GM19372 (cell line): ENCODE results near the gene LAMA2.

Source experiments
- ATAC-seq: cut with Tn5 transposase; IDR thresholded peaks from one replicate; pipeline ENCODE4 v1.9.1; 2021; ENCODE audit warnings: mild to moderate bottlenecking, low read depth, moderate library complexity; ENCODE audit not compliant: unreplicated experiment

Gene LAMA2

GRCh38 chr6:129543981-129544380 lies 661.0 kb downstream of the LAMA2 start:
- no peak for ATAC-seq

- no peak for ATAC-seq
Observed at GRCh38 chr6:129544892-129545612, 662.1 kb downstream of the LAMA2 start.

- ATAC-seq: no peak
Observed at GRCh38 chr6:129546702-129547101, 663.8 kb downstream of the LAMA2 start.

GRCh38 chr6:129551486-129551885 lies 668.5 kb downstream of the LAMA2 start:
- ATAC-seq: no peak

- ATAC-seq: no peak
Observed at GRCh38 chr6:129552413-129552812, 669.5 kb downstream of the LAMA2 start.

- ATAC-seq: no peak
Observed at GRCh38 chr6:129555206-129555832, 672.4 kb downstream of the LAMA2 start.

GRCh38 chr6:129558248-129558647 lies 675.3 kb downstream of the LAMA2 start:
- no peak for ATAC-seq

- ATAC-seq: no peak
Observed at GRCh38 chr6:129565366-129565765, 682.4 kb downstream of the LAMA2 start.

GRCh38 chr6:129565811-129566210 lies 682.9 kb downstream of the LAMA2 start:
- ATAC-seq: no peak
